ENCODE data around the gene LMAN1. TPM values are rescaled to one million over a fixed set of nuclear protein-coding genes. Genes with fewer than 3 reads are reported as not detected.

The LMAN1 gene
- total RNA-seq, 1 experiment from 2014 or later, result 79.1 TPM

- Histone ChIP-seq H3K9me3 (no peaks in the 10 kb centered on the region), H3K36me3 (peaks cover 39% of the 10 kb centered on the region), H3K4me3 (no peak overlapping the region), H3K27me3 (no peaks in the 10 kb centered on the region)
- DNase-seq, result no peak
Observed at GRCh38 chr18:59325965-59326364, 33.1 kb downstream of the LMAN1 start.

GRCh38 chr18:59324623-59324971, 34.5 kb downstream of the LMAN1 start:
- DNase-seq, result no peak
- no peak overlapping the region for H3K4me3 ChIP-seq

DNA sequence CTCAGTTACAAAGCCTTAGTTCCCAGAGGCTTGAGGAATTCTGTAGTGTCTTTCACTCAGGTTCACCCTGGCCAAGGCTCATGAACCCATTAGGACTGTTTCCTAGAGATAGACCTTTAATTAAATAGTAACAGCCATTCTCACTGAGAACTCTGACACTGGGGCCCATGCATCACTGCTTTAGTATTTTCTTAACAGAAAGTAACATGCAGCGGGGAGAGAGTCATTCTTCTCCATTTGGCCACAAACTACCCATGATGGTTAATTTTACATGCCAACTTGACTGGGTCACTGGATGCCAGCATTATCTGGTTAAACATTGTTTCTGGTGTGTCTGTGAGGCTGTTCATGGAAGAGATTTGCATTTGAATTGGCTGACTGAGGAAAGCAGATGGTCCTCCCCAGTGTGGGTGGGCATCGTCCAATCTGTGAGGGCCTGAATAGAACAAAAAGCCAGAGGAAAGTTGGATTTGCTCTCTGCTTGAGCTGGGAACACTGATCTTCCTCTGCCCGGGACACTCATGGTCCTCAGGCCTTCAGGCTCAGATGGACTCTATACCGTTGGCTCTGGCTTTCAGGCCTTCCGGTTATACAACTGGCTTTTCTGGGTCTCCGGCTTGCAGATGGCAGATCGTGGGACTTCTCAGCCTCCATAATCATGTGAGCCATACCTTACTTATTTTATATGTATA, 35.0 kb downstream of the LMAN1 start:
- no peak for DNase-seq
- no peaks in the 10 kb centered on the region; the same call in 1 of the 2 replicates for H3K27me3 ChIP-seq

More at GRCh38 chr18:59324623-59324971, 34.5 kb downstream of the LMAN1 start:
- H3K27me3 ChIP-seq, result no peaks in the 10 kb centered on the region
- H3K9me3 ChIP-seq, result no peaks in the 10 kb centered on the region
- peaks cover 26% of the 10 kb centered on the region for H3K36me3 ChIP-seq

DNA sequence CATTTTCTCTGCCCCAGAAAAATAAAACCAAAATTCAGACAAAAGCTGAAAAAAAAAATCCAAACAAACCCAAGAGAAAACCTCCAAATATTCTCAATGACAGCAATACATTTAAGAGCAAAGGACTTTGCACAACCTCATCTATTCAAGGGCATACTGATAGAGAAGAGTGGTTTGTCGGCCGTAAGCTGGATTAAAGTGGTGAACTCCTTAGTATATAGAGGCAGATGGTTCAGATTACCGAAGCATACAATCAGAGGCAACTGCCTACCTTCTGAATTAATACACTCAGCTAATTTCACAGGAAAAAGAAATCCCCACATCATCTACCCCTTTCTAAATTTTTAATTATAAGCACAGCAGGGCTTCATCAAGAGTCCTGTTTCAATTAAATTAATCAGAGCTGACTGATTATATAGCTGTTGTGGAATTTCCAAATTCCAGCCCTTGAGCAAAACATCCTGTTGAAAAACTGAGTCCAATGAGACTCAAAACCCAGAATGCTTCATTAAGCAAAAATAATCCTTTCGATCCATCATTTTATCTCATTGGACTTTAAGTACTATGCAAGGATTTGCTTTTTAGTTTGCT, 40.5 kb downstream of the LMAN1 start, which contains the start of gene CPLX4:
Gene CPLX4 (minus strand): TSS at position 190 of the 591 bp plus-strand sequence. CDS start 187 bp downstream, at position 3.
- Histone ChIP-seq H3K27me3 (no peaks in the 10 kb centered on the region; the same call in 1 of the 2 replicates), H3K9me3 (no peaks in the 10 kb centered on the region), H3K36me3 (no peaks in the 10 kb centered on the region), H3K4me3 (no peak within 1 kb of the TSS)
- no peak for DNase-seq

More for the DNA sequence above, 35.0 kb downstream of the LMAN1 start:
- peaks cover 21% of the 10 kb centered on the region for H3K36me3 ChIP-seq
- no peak overlapping the region for H3K4me3 ChIP-seq
- H3K9me3 ChIP-seq, result no peaks in the 10 kb centered on the region

DNA sequence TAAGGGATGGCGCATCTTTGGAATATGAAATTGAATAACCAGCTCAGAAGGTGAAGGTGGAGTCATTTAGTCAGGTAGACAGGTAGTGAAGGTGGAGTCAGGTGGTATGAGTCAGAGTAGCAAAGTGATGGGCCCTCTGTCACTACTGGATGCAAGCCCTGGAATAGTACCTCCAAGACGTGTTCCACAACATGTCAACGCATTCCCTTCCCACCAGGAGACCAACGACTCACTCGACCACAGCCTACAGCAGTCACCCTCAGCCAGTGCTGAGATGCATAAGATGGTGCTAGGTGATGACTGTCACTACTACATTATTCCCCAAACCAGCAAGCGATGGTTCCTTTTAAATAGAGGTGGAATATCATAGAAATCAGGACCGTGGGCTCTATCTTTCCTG, 47.4 kb downstream of the LMAN1 start:
- H3K9me3 ChIP-seq, result no peaks in the 10 kb centered on the region
- no peaks in the 10 kb centered on the region; the same call in 1 of the 2 replicates for H3K27me3 ChIP-seq
- H3K4me3 ChIP-seq, result no peak overlapping the region
- no peaks in the 10 kb centered on the region for H3K36me3 ChIP-seq
- DNase-seq, result peak; percentile 60

DNA sequence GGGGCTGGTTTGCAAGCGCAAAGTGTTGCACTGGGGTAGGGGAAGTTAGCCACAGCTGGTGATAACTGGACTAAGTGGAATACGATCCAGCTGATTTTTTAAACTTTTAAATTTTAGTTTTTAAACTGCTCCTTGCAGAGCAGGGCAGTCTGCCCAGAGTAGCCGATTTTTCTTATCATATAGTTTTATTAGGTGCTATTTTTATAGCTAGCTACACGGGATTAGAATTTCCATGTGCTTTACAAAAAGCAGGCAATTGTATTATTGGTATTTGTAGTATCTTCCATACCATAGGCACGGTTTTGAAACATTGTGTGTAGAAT, 50.2 kb downstream of the LMAN1 start:
- no peak for DNase-seq
- H3K4me3 ChIP-seq, result peak overlapping the region; percentile 26
- H3K27me3 ChIP-seq, result no peaks in the 10 kb centered on the region; the same call in 1 of the 2 replicates
- H3K36me3 ChIP-seq, result no peaks in the 10 kb centered on the region
- H3K9me3 ChIP-seq, result no peaks in the 10 kb centered on the region

- peak; percentile 65 for DNase-seq
- Histone ChIP-seq H3K27me3 (no peaks in the 10 kb centered on the region; the same call in 1 of the 2 replicates), H3K4me3 (peak overlapping the region; percentile 26), H3K9me3 (no peaks in the 10 kb centered on the region), H3K36me3 (no peaks in the 10 kb centered on the region)
Observed at GRCh38 chr18:59308248-59308937, 50.7 kb downstream of the LMAN1 start.

DNA sequence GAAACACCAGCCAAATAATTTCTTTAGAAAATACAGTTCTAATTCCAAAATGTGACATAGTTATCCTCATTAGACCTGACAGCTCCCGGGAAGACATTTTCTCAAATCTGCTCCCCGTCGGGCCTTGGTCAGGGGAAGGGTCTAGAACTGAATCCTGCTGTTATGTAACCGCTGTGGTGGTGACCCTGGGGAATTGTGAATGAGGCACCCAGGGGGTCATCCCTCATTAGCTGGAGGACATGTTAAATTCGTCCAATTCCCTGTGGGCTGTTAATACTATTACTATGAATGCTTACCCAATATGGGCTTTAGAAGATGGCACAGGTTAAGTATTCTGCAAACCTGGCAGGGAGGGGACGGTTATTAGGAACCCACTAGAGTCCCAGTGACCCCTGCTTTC, 52.4 kb downstream of the LMAN1 start:
- no peak for DNase-seq
- no peaks in the 10 kb centered on the region for H3K9me3 ChIP-seq
- no peaks in the 10 kb centered on the region for H3K36me3 ChIP-seq
- no peak overlapping the region for H3K4me3 ChIP-seq
- no peaks in the 10 kb centered on the region; the same call in 1 of the 2 replicates for H3K27me3 ChIP-seq

DNA sequence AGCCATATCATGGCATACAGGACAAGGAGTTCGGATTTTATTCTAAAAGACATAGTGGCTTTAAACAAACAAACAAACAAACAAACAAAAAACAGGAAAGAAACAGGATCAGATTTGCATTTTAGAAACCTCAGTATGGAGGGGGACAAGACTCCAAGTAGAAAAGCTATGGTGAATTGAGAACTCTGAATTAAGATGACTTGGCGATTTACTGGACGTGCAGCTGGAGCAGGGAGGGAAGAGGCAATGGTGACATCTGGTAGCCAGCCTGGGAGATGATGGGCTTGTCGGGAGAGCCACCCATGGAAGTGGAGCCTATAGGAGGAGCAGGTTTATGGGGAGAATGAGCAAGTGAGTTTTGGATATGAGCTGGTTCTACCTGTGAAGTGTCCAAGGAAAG, 53.8 kb downstream of the LMAN1 start:
- H3K27me3 ChIP-seq, result no peaks in the 10 kb centered on the region
- no peaks in the 10 kb centered on the region for H3K36me3 ChIP-seq
- H3K9me3 ChIP-seq, result no peaks in the 10 kb centered on the region
- H3K4me3 ChIP-seq, result no peak overlapping the region
- no peak for DNase-seq

- no peaks in the 10 kb centered on the region for H3K36me3 ChIP-seq
- H3K27me3 ChIP-seq, result no peaks in the 10 kb centered on the region
- no peak overlapping the region for H3K4me3 ChIP-seq
- H3K9me3 ChIP-seq, result no peaks in the 10 kb centered on the region
- no peak for DNase-seq
Observed at GRCh38 chr18:59303656-59304195, 55.3 kb downstream of the LMAN1 start.

GRCh38 chr18:59303006-59303405, 56.1 kb downstream of the LMAN1 start:
- no peaks in the 10 kb centered on the region for H3K9me3 ChIP-seq
- H3K27me3 ChIP-seq, result no peaks in the 10 kb centered on the region
- H3K4me3 ChIP-seq, result no peak overlapping the region
- DNase-seq, result no peak
- H3K36me3 ChIP-seq, result no peaks in the 10 kb centered on the region

- no peaks in the 10 kb centered on the region for H3K9me3 ChIP-seq
- H3K36me3 ChIP-seq, result no peaks in the 10 kb centered on the region
- no peaks in the 10 kb centered on the region for H3K27me3 ChIP-seq
- no peak overlapping the region for H3K4me3 ChIP-seq
- no peak for DNase-seq
Observed at GRCh38 chr18:59301929-59302328, 57.1 kb downstream of the LMAN1 start.

GRCh38 chr18:59300676-59301285, 58.3 kb downstream of the LMAN1 start:
- Histone ChIP-seq H3K27me3 (no peaks in the 10 kb centered on the region), H3K9me3 (no peaks in the 10 kb centered on the region), H3K4me3 (no peak overlapping the region), H3K36me3 (no peaks in the 10 kb centered on the region)
- DNase-seq, result no peak

DNA sequence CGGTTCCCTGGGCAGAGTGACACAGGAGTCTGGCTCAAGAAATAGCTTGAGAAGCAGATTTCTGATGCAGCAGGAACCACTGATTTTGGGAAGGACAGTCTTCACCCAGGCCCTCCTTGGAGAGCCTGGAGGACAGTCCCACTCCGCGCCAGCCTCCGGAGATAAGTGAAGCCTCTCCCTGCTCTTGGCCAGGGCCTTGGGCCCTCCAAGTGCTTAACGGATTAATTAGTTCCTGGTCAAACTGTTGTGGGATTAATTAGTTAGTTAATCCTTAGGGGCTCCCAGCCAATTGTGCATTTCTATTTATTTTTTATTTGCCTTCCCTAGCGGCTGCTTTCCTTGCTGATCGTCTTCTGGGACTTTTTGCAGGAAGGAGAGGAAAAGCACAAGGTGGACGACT, 60.2 kb downstream of the LMAN1 start:
- Histone ChIP-seq H3K27me3 (peaks cover 7% of the 10 kb centered on the region), H3K9me3 (no peaks in the 10 kb centered on the region), H3K36me3 (no peaks in the 10 kb centered on the region), H3K4me3 (no peak overlapping the region)
- DNase-seq, result no peak

DNA sequence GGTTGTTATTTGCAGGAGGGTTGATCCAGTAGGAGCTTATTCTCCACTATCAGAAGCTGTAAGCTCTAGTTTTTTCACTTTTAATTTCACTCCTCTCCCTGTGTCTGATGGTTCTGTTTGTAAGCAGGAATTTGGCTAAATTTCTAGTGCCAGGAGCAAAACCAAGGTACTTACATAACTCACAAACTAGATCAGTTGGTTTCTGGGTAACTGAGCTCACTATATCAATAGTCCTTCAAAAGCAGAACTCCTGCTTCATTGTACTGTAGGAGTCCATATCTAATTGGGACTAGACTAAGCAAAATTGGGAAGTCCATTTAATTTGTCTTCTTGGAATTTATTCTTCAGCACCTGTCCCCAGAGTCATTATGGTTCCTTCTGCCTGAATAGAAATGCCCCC, 65.7 kb downstream of the LMAN1 start:
- peaks cover 26% of the 10 kb centered on the region for H3K27me3 ChIP-seq
- no peaks in the 10 kb centered on the region for H3K36me3 ChIP-seq
- H3K9me3 ChIP-seq, result no peaks in the 10 kb centered on the region
- no peak overlapping the region for H3K4me3 ChIP-seq
- DNase-seq, result no peak

DNA sequence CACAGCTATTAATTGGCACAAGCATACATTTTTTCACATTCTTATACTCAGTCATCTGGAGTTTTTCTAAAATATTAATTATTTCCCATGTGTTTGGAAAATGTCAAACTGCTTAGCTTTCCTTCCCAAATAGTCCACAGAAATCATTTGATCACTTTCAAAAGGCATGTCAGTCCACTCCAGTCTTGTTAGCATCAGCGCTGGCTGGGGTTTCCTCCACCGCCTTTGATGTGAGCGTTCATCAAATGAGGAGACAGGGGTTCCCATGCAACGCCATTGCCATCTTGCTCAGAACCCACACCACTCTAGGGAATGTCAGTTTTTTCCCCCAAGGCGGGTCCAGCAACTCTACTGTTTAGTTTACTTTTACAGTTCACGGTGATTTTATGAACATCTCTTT, 72.7 kb downstream of the LMAN1 start:
- Histone ChIP-seq H3K9me3 (no peaks in the 10 kb centered on the region), H3K27me3 (peaks cover 58% of the 10 kb centered on the region), H3K4me3 (no peak overlapping the region), H3K36me3 (no peaks in the 10 kb centered on the region)
- DNase-seq, result no peak

DNA sequence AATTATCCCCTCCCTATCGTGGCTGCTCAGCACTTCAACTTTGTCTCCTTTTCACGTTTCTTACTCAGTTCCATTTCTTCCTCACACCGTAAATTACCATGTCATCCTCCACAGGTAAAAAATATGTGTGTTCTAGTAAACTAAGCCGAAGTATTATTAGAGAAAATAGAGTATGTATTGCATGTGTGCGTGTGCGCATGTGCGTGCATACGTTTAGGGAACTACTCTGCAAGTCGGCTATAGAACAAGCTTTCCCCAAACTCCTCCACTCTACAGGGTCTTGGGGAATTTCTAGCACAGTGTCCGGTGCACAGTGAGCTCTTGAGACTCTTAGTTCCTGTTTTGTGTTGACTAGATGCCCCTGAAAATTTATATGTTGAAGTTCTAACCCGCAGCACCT, 76.7 kb downstream of the LMAN1 start:
- H3K36me3 ChIP-seq, result no peaks in the 10 kb centered on the region
- H3K27me3 ChIP-seq, result peaks cover 68% of the 10 kb centered on the region
- DNase-seq, result no peak

More for the DNA sequence above, 76.7 kb downstream of the LMAN1 start:
- Histone ChIP-seq H3K4me3 (no peak overlapping the region), H3K9me3 (no peaks in the 10 kb centered on the region)
